Ishikawa (cell line): ENCODE results near the gene MIAT.

ENCODE experiments used
- CEBPB ChIP-seq: IDR thresholded peaks from 2 replicates; pipeline ENCODE4 v1.6.1; 2012
- CREB1 ChIP-seq: IDR thresholded peaks from 2 replicates; pipeline ENCODE4 v1.6.1; 2012; ENCODE audit warnings: low read depth
- EGR1 ChIP-seq: IDR thresholded peaks from 2 replicates; pipeline ENCODE4 v1.6.1; 2012
- EP300 ChIP-seq: IDR thresholded peaks from 2 replicates; pipeline ENCODE4 v1.6.1; 2012; ENCODE audit warnings: borderline replicate concordance
- FOXM1 ChIP-seq: IDR thresholded peaks from 2 replicates; pipeline ENCODE4 v1.6.1; 2012; ENCODE audit warnings: low read depth, borderline replicate concordance
- MAX ChIP-seq: IDR thresholded peaks from 2 replicates; pipeline ENCODE4 v1.6.1; 2012
- NFIC ChIP-seq: IDR thresholded peaks from 2 replicates; pipeline ENCODE4 v1.6.1; 2012
- RAD21 ChIP-seq: IDR thresholded peaks from 2 replicates; pipeline ENCODE4 v1.6.1; 2012; ENCODE audit warnings: low read depth
- REST ChIP-seq: IDR thresholded peaks from 2 replicates; pipeline ENCODE4 v1.6.1; 2012; ENCODE audit warnings: low read depth, mild to moderate bottlenecking
- TAF1 ChIP-seq: IDR thresholded peaks from 2 replicates; pipeline ENCODE4 v1.6.1; 2012; ENCODE audit warnings: low read depth, mild to moderate bottlenecking
- TCF12 ChIP-seq: IDR thresholded peaks from 2 replicates; pipeline ENCODE4 v1.6.1; 2012; ENCODE audit warnings: low read depth
- TEAD4 ChIP-seq: IDR thresholded peaks from 2 replicates; pipeline ENCODE4 v1.6.1; 2012
- USF1 ChIP-seq: IDR thresholded peaks from 2 replicates; pipeline ENCODE4 v1.6.1; 2012
- YY1 ChIP-seq: IDR thresholded peaks from 2 replicates; pipeline ENCODE4 v1.6.1; 2012; ENCODE audit warnings: low read depth

DNA sequence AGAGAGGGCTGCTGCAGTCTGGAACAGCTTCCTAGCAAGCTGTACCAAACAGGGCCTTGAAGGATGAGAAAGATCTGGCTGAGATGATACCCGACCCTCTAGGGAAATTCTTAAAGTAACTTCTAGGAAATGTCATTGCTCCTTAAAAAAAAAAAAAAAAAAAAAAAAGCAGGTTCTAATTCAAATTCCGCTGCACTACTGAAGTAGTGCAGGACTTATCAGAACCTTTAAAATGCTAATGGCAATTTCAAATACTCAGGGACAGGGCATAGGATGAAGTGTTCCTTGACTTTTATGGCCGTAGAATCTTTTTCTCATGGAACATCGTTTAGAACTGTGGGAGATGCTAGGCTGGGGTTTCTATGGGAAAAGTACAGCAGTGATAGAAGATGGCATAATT lies 13.1 kb downstream of the MIAT start:
- TF ChIP-seq EGR1: no peak
- TF ChIP-seq CREB1: no peak
- no peak for TF ChIP-seq REST
- TF ChIP-seq RAD21: no peak
- TF ChIP-seq YY1: no peak
- no peak for TF ChIP-seq NFIC
- no peak for TF ChIP-seq TAF1
- no peak for TF ChIP-seq EP300
- TF ChIP-seq USF1: no peak
- no peak for TF ChIP-seq MAX
- no peak for TF ChIP-seq FOXM1
- no peak for TF ChIP-seq TEAD4
- TF ChIP-seq CEBPB: no peak
- no peak for TF ChIP-seq TCF12
